Parathyroid adenoma (tissue), 2 donors: ENCODE measurements around the gene FFAR4.
A peak's percentile ranks its signal among the peaks of the same experiment; 100 is the strongest.
"Not testable (repeated sequence)": the region's sequence is repeated elsewhere in the genome, so short reads cannot be mapped to it uniquely, and the experiment has no call there.

Experiments used
- H2AFZ ChIP-seq: fragments of 300-600 bp; sonication (generic); one replicate; pipeline ENCODE4 v1.7.0; 2017; ENCODE audit warnings: antibody characterized with exemption, mild to moderate bottlenecking
- H3K27ac ChIP-seq: fragments of 300-600 bp; sonication (generic); one replicate; pipeline ENCODE4 v1.7.0; 2017
- H3K27me3 ChIP-seq: fragments of 300-600 bp; sonication (generic); one replicate; pipeline ENCODE4 v1.7.0; 2017; ENCODE audit warnings: low read length; ENCODE audit not compliant: control insufficient read depth, insufficient read depth
- H3K36me3 ChIP-seq: fragments of 300-600 bp; sonication (generic); one replicate; pipeline ENCODE4 v1.7.0; 2017; ENCODE audit warnings: low read length; ENCODE audit not compliant: control insufficient read depth, insufficient read depth
- H3K4me1 ChIP-seq: fragments of 300-600 bp; sonication (generic); one replicate; pipeline ENCODE4 v1.7.0; 2017; ENCODE audit warnings: control low read depth
- H3K4me2 ChIP-seq: fragments of 300-600 bp; sonication (generic); one replicate; pipeline ENCODE4 v1.7.0; 2017; ENCODE audit warnings: low read length
- H3K4me3 ChIP-seq: fragments of 300-600 bp; sonication (generic); one replicate; pipeline ENCODE4 v1.7.0; 2017; ENCODE audit warnings: low read depth, low read length
- H3K79me2 ChIP-seq: fragments of 300-600 bp; sonication (generic); one replicate; pipeline ENCODE4 v1.7.0; 2017; ENCODE audit warnings: control low read depth
- H3K9ac ChIP-seq: fragments of 300-600 bp; sonication (generic); one replicate; pipeline ENCODE4 v1.7.0; 2017; ENCODE audit warnings: mild to moderate bottlenecking
- H3K9me3 ChIP-seq: fragments of 300-600 bp; sonication (generic); one replicate; pipeline ENCODE4 v1.7.0; 2017; ENCODE audit warnings: low read length; ENCODE audit not compliant: control insufficient read depth
- CTCF ChIP-seq: fragments of 300-600 bp; sonication (generic); IDR thresholded peaks from one replicate; pipeline ENCODE4 v1.7.0; 2017; ENCODE audit warnings: antibody characterized with exemption, mild to moderate bottlenecking
- donor health status: primary hyperparathyroidism.

The FFAR4 gene

GRCh38 chr10:93566435-93567276 lies at the start of gene FFAR4:
Gene FFAR4 (plus strand): TSS chr10:93566665. CDS start chr10:93566721, 56 bp downstream.
- no peak within 1 kb of the TSS for H3K27ac ChIP-seq
- H3K4me1 ChIP-seq: no peaks in the 10 kb centered on the region
- no peak within 1 kb of the TSS for H3K4me2 ChIP-seq
- H3K9me3 ChIP-seq: no peaks in the 10 kb centered on the region
- H3K9ac ChIP-seq: no peak within 1 kb of the TSS
- H3K27me3 ChIP-seq: no peaks in the 10 kb centered on the region
- peak within 1 kb of the TSS; percentile 28 for H2AFZ ChIP-seq
- no peak within 1 kb of the TSS for H3K4me3 ChIP-seq
- H3K36me3 ChIP-seq: no peaks in the 10 kb centered on the region
- H3K79me2 ChIP-seq: no peaks in the 10 kb centered on the region
- TF ChIP-seq CTCF: no peak

- H3K9me3 ChIP-seq: no peaks in the 10 kb centered on the region
- no peak overlapping the region for H3K9ac ChIP-seq
- no peak for TF ChIP-seq CTCF
- no peak overlapping the region for H3K27ac ChIP-seq
- H2AFZ ChIP-seq: no peak overlapping the region
- no peaks in the 10 kb centered on the region for H3K4me1 ChIP-seq
- H3K36me3 ChIP-seq: no peaks in the 10 kb centered on the region
- no peaks in the 10 kb centered on the region for H3K27me3 ChIP-seq
- no peak overlapping the region for H3K4me3 ChIP-seq
- H3K4me2 ChIP-seq: no peak overlapping the region
- H3K79me2 ChIP-seq: no peaks in the 10 kb centered on the region
Observed at GRCh38 chr10:93518531-93518930, 47.9 kb upstream of the FFAR4 start.

GRCh38 chr10:93535293-93535692 lies 31.2 kb upstream of the FFAR4 start:
- H2AFZ ChIP-seq: no peak overlapping the region
- no peak overlapping the region for H3K4me3 ChIP-seq
- TF ChIP-seq CTCF: no peak
- no peaks in the 10 kb centered on the region for H3K79me2 ChIP-seq
- no peaks in the 10 kb centered on the region for H3K4me1 ChIP-seq
- no peak overlapping the region for H3K4me2 ChIP-seq
- no peaks in the 10 kb centered on the region for H3K27me3 ChIP-seq
- H3K27ac ChIP-seq: no peak overlapping the region
- no peaks in the 10 kb centered on the region for H3K36me3 ChIP-seq
- H3K9me3 ChIP-seq: no peaks in the 10 kb centered on the region
- no peak overlapping the region for H3K9ac ChIP-seq

GRCh38 chr10:93540871-93541270 lies 25.6 kb upstream of the FFAR4 start:
- not testable (repeated sequence) for H3K79me2 ChIP-seq, H3K4me1 ChIP-seq, H3K9ac ChIP-seq, H2AFZ ChIP-seq, H3K27me3 ChIP-seq, H3K4me2 ChIP-seq, H3K27ac ChIP-seq, H3K36me3 ChIP-seq, H3K4me3 ChIP-seq, H3K9me3 ChIP-seq

GRCh38 chr10:93541402-93542357 lies 24.8 kb upstream of the FFAR4 start:
- H3K4me1 ChIP-seq: no peaks in the 10 kb centered on the region
- peak; percentile 67 for TF ChIP-seq CTCF
- H3K9ac ChIP-seq: no peak overlapping the region
- H3K4me2 ChIP-seq: no peak overlapping the region
- no peak overlapping the region for H3K4me3 ChIP-seq
- H3K79me2 ChIP-seq: no peaks in the 10 kb centered on the region
- no peak overlapping the region for H3K27ac ChIP-seq
- H3K36me3 ChIP-seq: no peaks in the 10 kb centered on the region
- no peaks in the 10 kb centered on the region for H3K9me3 ChIP-seq
- H3K27me3 ChIP-seq: no peaks in the 10 kb centered on the region
- H2AFZ ChIP-seq: peak overlapping the region; percentile 9
